Measurements from ENCODE around the gene SUGP1. TPM values are rescaled to one million over a fixed set of nuclear protein-coding genes. Genes with fewer than 3 reads are reported as not detected.

SUGP1 gene
- total RNA-seq, 1 donor from 2014 or later: 73.0 TPM

- H3K27ac Mint-ChIP-seq: no peak overlapping the region
- DNase-seq: no peak
- POLR2A ChIA-PET: no interaction called here
- H3K9me3 Mint-ChIP-seq: no peaks in the 10 kb centered on the region
- ATAC-seq (ENCODE audit: low read depth): no peak
- CTCF ChIA-PET: no interaction called here
- no peaks in the 10 kb centered on the region for H3K4me1 Mint-ChIP-seq
- H3K36me3 Mint-ChIP-seq (ENCODE audit: low read depth): peaks cover 77% of the 10 kb centered on the region
- no peak for TF ChIP-seq CTCF (IDR thresholded peaks at IDR 0.05)
- no peak overlapping the region for H3K4me3 Mint-ChIP-seq
- intact Hi-C loops (cut with micrococcal nuclease): no loop called here
- H3K27me3 Mint-ChIP-seq: no peaks in the 10 kb centered on the region
These were observed 34.6 kb downstream of the SUGP1 start for GRCh38 chr19:19285686-19286085.

- Mint-ChIP-seq H3K9me3 (no peaks in the 10 kb centered on the region), H3K27ac (no peak overlapping the region), H3K4me1 (no peaks in the 10 kb centered on the region), H3K27me3 (no peaks in the 10 kb centered on the region), H3K36me3 (ENCODE audit: low read depth) (peaks cover 82% of the 10 kb centered on the region), H3K4me3 (no peak overlapping the region)
- ATAC-seq (ENCODE audit: low read depth) (no peak), DNase-seq (no peak)
- CTCF ChIA-PET: no interaction called here
- POLR2A ChIA-PET: no interaction called here
- no peak for TF ChIP-seq CTCF (IDR thresholded peaks at IDR 0.05)
- intact Hi-C loops (cut with micrococcal nuclease): no loop called here
These were observed 39.7 kb downstream of the SUGP1 start for GRCh38 chr19:19280561-19280960.

- ATAC-seq (ENCODE audit: low read depth): no peak
- H3K27ac Mint-ChIP-seq: no peak overlapping the region
- no peaks in the 10 kb centered on the region for H3K4me1 Mint-ChIP-seq
- no peaks in the 10 kb centered on the region for H3K27me3 Mint-ChIP-seq
- DNase-seq: no peak
- H3K36me3 Mint-ChIP-seq (ENCODE audit: low read depth): peaks cover 80% of the 10 kb centered on the region
- intact Hi-C loops (cut with micrococcal nuclease): no loop called here
- H3K9me3 Mint-ChIP-seq: no peaks in the 10 kb centered on the region
- ChIA-PET CTCF (no interaction called here), POLR2A (no interaction called here)
- no peak overlapping the region for H3K4me3 Mint-ChIP-seq
- no peak for TF ChIP-seq CTCF (IDR thresholded peaks at IDR 0.05)
These were observed 40.5 kb downstream of the SUGP1 start for GRCh38 chr19:19279853-19280252.

GRCh38 chr19:19279062-19279612 lies 41.2 kb downstream of the SUGP1 start:
- H3K36me3 Mint-ChIP-seq (ENCODE audit: low read depth): peaks cover 74% of the 10 kb centered on the region
- H3K27ac Mint-ChIP-seq: no peak overlapping the region
- DNase-seq: no peak
- ATAC-seq (ENCODE audit: low read depth): no peak
- no peaks in the 10 kb centered on the region for H3K4me1 Mint-ChIP-seq
- no peak for TF ChIP-seq CTCF (IDR thresholded peaks at IDR 0.05)
- ChIA-PET POLR2A (no interaction called here), CTCF (no interaction called here)
- peaks cover 2% of the 10 kb centered on the region for H3K27me3 Mint-ChIP-seq
- intact Hi-C loops (cut with micrococcal nuclease): no loop called here
- no peak overlapping the region for H3K4me3 Mint-ChIP-seq
- H3K9me3 Mint-ChIP-seq: no peaks in the 10 kb centered on the region

- Mint-ChIP-seq H3K27ac (no peak overlapping the region), H3K9me3 (no peaks in the 10 kb centered on the region), H3K4me1 (peaks cover 2% of the 10 kb centered on the region), H3K4me3 (no peak overlapping the region), H3K27me3 (peaks cover 11% of the 10 kb centered on the region), H3K36me3 (ENCODE audit: low read depth) (peaks cover 66% of the 10 kb centered on the region)
- DNase-seq (no peak), ATAC-seq (ENCODE audit: low read depth) (no peak)
- intact Hi-C loops (cut with micrococcal nuclease): no loop called here
- ChIA-PET POLR2A (no interaction called here), CTCF (no interaction called here)
- no peak for TF ChIP-seq CTCF (IDR thresholded peaks at IDR 0.05)
These were observed 42.0 kb downstream of the SUGP1 start for GRCh38 chr19:19278315-19278714.

Data from activated B cell treated with CpG ODN at 0.5 μM for 24 hours (primary cell).